HepG2 (cell line): ENCODE measurements around the gene SDR9C7. TPM values are rescaled to one million over a fixed set of nuclear protein-coding genes. Genes with fewer than 3 reads are reported as not detected.
A peak's percentile ranks its signal among the peaks of the same experiment; 100 is the strongest.

ENCODE experiments used
- CCAR2 ChIP-seq: fragments of 200-400 bp; formaldehyde crosslinking; optimal IDR thresholded peaks from 2 replicates; pipeline ENCODE3; 2018; ENCODE audit warnings: low read depth, mild to moderate bottlenecking, low read length, moderate library complexity
- CREM ChIP-seq, 2 experiments: sonication (generic) in 1 of 2; formaldehyde crosslinking in 1 of 2; IDR thresholded peaks; 2 replicates each; pipeline versions ENCODE4 v1.4.0 to v1.6.1; 2016 to 2020; ENCODE audit warnings: antibody characterized with exemption in 1 of 2, mild to moderate bottlenecking in 1 of 2, missing genetic modification reagents in 1 of 2
- FOSL2 ChIP-seq: sonication (generic); formaldehyde crosslinking; IDR thresholded peaks from 2 replicates; pipeline ENCODE4 v1.4.0; 2020; ENCODE audit warnings: missing genetic modification reagents
- HNF1B ChIP-seq: sonication (generic); formaldehyde crosslinking; IDR thresholded peaks from 2 replicates; pipeline ENCODE4 v1.5.1; 2020; ENCODE audit warnings: mild to moderate bottlenecking, moderate library complexity, missing genetic modification reagents
- JUND ChIP-seq: sonication (generic); formaldehyde crosslinking; IDR thresholded peaks from 2 replicates; pipeline ENCODE4 v1.8.0; 2022; ENCODE audit warnings: mild to moderate bottlenecking, missing genetic modification reagents
- MNT ChIP-seq: fragments of 450-650 bp; IDR thresholded peaks from 2 replicates; pipeline ENCODE4 v1.6.1; 2016
- MXD1 ChIP-seq: sonication (generic); formaldehyde crosslinking; IDR thresholded peaks from 2 replicates; pipeline ENCODE4 v1.4.0; 2020; ENCODE audit warnings: mild to moderate bottlenecking, missing genetic modification reagents
- PLSCR1 ChIP-seq: sonication (generic); formaldehyde crosslinking; IDR thresholded peaks from 2 replicates; pipeline ENCODE4 v1.5.0; 2020; ENCODE audit warnings: missing genetic modification reagents, mild to moderate bottlenecking, borderline replicate concordance
- PRDM10 ChIP-seq: sonication (generic); formaldehyde crosslinking; IDR thresholded peaks from 2 replicates; pipeline ENCODE4 v1.4.0; 2020; ENCODE audit warnings: low read depth, missing genetic modification reagents
- PRPF4 ChIP-seq: fragments of 200-400 bp; formaldehyde crosslinking; IDR thresholded peaks from 2 replicates; pipeline ENCODE4 v1.6.1; 2016; ENCODE audit warnings: low read length, low read depth; ENCODE audit not compliant: poor library complexity, severe bottlenecking
- RFX5 ChIP-seq: IDR thresholded peaks from 2 replicates; pipeline ENCODE4 v1.6.1; 2011; ENCODE audit warnings: low read depth, low read length, improper control_type of control experiment
- SP4 ChIP-seq: sonication (generic); formaldehyde crosslinking; IDR thresholded peaks from 2 replicates; pipeline ENCODE4 v1.8.1; 2023; ENCODE audit warnings: mild to moderate bottlenecking, missing genetic modification reagents
- TARDBP ChIP-seq: sonication (generic); formaldehyde crosslinking; IDR thresholded peaks from 2 replicates; pipeline ENCODE4 v1.8.0; 2022; ENCODE audit warnings: mild to moderate bottlenecking, missing genetic modification reagents
- THAP11 ChIP-seq: IDR thresholded peaks from 2 replicates; pipeline ENCODE4 v1.6.1; 2016; ENCODE audit warnings: missing biosample characterization, missing genetic modification reagents
- ZBTB7B ChIP-seq: sonication (generic); formaldehyde crosslinking; IDR thresholded peaks from 2 replicates; pipeline ENCODE4 v1.4.0; 2020; ENCODE audit warnings: missing genetic modification reagents
- ZIK1 ChIP-seq: sonication (generic); formaldehyde crosslinking; IDR thresholded peaks from 2 replicates; pipeline ENCODE4 v1.5.0; 2020; ENCODE audit warnings: mild to moderate bottlenecking, low read depth, missing genetic modification reagents, borderline replicate concordance
- ZNF343 ChIP-seq: sonication (generic); formaldehyde crosslinking; IDR thresholded peaks from 2 replicates; pipeline ENCODE4 v1.4.0; 2020; ENCODE audit warnings: mild to moderate bottlenecking, missing genetic modification reagents
- ZNF431 ChIP-seq: sonication (generic); formaldehyde crosslinking; IDR thresholded peaks from 2 replicates; pipeline ENCODE4 v1.9.0; 2022; ENCODE audit warnings: missing genetic modification reagents, low read depth, mild to moderate bottlenecking, borderline replicate concordance
- ZNF501 ChIP-seq: sonication (generic); formaldehyde crosslinking; IDR thresholded peaks from 2 replicates; pipeline ENCODE4 v1.5.1; 2020; ENCODE audit warnings: mild to moderate bottlenecking, moderate library complexity, missing genetic modification reagents
- ZNF615 ChIP-seq: sonication (generic); formaldehyde crosslinking; IDR thresholded peaks from 2 replicates; pipeline ENCODE4 v1.5.0; 2020; ENCODE audit warnings: mild to moderate bottlenecking, missing genetic modification reagents, borderline replicate concordance
- ZNF75D ChIP-seq: sonication (generic); formaldehyde crosslinking; IDR thresholded peaks from 2 replicates; pipeline ENCODE4 v1.8.1; 2023; ENCODE audit warnings: missing genetic modification reagents, mild to moderate bottlenecking, borderline replicate concordance
- polyA plus RNA-seq, 8 experiments: library from polyadenylated mRNA; depleted of rRNA in 3 of 8; stranded (reverse) in 7 of 8; unstranded in 1 of 8; fragments of >200 nt; fragmentation: Illumina TruSeq in 4 of 8; extraction: Trizol in 4 of 8; gene quantifications; 2 replicates each; pipeline versions ENCODE4 v1.2.1 to v1.2.3, GENCODE V29; 2011 to 2016; ENCODE audit warnings: low read depth in 4 of 8, missing spikeins in 1 of 8, mixed read lengths in 1 of 8; ENCODE audit not compliant: insufficient read depth in 1 of 8
- total RNA-seq, 5 experiments: library from RNA; depleted of rRNA; stranded (reverse); fragments of >200 nt; fragmentation: Illumina TruSeq; extraction: Trizol; gene quantifications; 2 replicates each; pipeline ENCODE4 v1.2.3, GENCODE V29; 2016; ENCODE audit warnings: low read depth in 1 of 5

The SDR9C7 gene
- total and polyA plus RNA-seq, 2 of the 13 experiments (the other 11 are each of a cell fraction or from before 2014, with no cell fraction given), result 0.04 TPM; not detected in 1

- TF ChIP-seq PLSCR1 (CRISPR knock-in tag), result no peak
- no peak for TF ChIP-seq ZNF501 (CRISPR knock-in tag)
- no peak for TF ChIP-seq PRPF4
- no peak for TF ChIP-seq MNT
- 0 out of 2 replicates have a peak, but pooled peaks have one; percentile 23 for TF ChIP-seq ZNF343 (CRISPR knock-in tag)
- peak; percentile 86; the same call in 1 of the 2 replicates for TF ChIP-seq ZNF431
- no peak for TF ChIP-seq CCAR2
- TF ChIP-seq PRDM10 (CRISPR knock-in tag), result 0 out of 2 replicates have a peak, but pooled peaks have one; percentile 41
- TF ChIP-seq ZBTB7B (CRISPR knock-in tag), result peak; percentile 97
- no peak for TF ChIP-seq ZNF615
- peak; percentile 82 for TF ChIP-seq CREM (IDR thresholded peaks at IDR 0.05)
- no peak for TF ChIP-seq CREM (CRISPR knock-in tag; IDR thresholded peaks at IDR 0.05)
- no peak for TF ChIP-seq RFX5
- TF ChIP-seq THAP11, result peak; percentile 72
- TF ChIP-seq ZIK1, result 0 out of 2 replicates have a peak, but pooled peaks have one; percentile 37
- peak; percentile 89 for TF ChIP-seq JUND
- no peak for TF ChIP-seq MXD1
- TF ChIP-seq TARDBP (CRISPR knock-in tag), result peak; percentile 96
- peak; percentile 21; the same call in 1 of the 2 replicates for TF ChIP-seq SP4 (CRISPR knock-in tag)
- TF ChIP-seq HNF1B, result peak; percentile 71; the same call in 1 of the 2 replicates
- TF ChIP-seq FOSL2 (CRISPR knock-in tag), result peak; percentile 86
- no peak for TF ChIP-seq ZNF75D (CRISPR knock-in tag)
Observed at GRCh38 chr12:56941299-56942017, 7.2 kb upstream of the SDR9C7 start (continued).
